OCI-M1 (cell line): ENCODE results near the gene TDRD10.
"Not testable (repeated sequence)": the region's sequence is repeated elsewhere in the genome, so short reads cannot be mapped to it uniquely, and the experiment has no call there.

Source experiments
- DNase-seq: peaks from one replicate; lab custom pipeline; 2025; lab: John Stamatoyannopoulos, UW

The TDRD10 gene

GRCh38 chr1:154517661-154518060 is 15.6 kb downstream of the TDRD10 start:
- DNase-seq = no peak

- no peak for DNase-seq
Measured at GRCh38 chr1:154519591-154519991, 17.6 kb downstream of the TDRD10 start.

- peak; percentile 20 for DNase-seq
Measured at GRCh38 chr1:154520333-154520732, 18.3 kb downstream of the TDRD10 start.

GRCh38 chr1:154521695-154522094 is 19.7 kb downstream of the TDRD10 start:
- no peak for DNase-seq

DNA sequence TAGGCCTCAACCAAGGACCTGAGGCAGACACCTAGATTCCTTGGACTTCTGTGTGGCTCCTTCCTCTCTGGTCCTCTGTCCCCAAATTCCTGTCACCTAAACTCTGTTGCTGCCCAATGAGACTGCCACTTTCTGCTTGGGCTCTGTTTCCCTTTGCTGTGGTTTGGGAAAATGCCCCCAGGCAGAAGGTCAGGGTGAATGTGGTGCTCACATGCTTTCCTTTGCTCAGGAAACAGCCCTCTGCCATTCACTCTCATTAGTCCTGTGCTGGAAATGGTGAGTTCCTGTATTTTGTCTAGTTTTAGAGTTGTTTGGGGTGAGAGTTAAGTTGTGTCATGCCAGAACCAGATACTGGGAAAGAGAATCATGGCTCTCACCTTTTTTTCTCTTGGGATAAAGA is 22.9 kb downstream of the TDRD10 start:
- DNase-seq = no peak

- no peak for DNase-seq
Measured at GRCh38 chr1:154527192-154527591, 25.2 kb downstream of the TDRD10 start.

DNA sequence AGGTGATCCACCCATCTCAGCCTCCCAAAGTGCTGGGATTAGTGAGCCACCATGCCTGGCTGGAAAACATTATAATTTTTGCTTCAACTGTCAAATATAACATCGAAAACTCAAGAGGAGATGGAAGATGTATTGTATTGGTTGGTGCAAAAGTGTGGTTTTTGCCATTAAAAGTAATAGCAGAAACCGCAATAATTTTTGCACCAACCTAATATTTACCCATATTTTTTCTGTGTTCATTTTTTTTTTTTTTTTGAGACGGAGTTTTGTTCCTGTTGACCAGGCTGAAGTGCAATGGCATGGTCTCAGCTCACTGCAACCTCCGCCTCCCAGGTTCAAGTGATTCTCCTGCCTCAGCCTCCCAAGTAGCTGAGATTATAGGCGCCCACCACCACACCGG is 27.3 kb downstream of the TDRD10 start:
- DNase-seq = no peak

GRCh38 chr1:154531950-154532349 is 29.9 kb downstream of the TDRD10 start:
- DNase-seq = not testable (repeated sequence)

DNA sequence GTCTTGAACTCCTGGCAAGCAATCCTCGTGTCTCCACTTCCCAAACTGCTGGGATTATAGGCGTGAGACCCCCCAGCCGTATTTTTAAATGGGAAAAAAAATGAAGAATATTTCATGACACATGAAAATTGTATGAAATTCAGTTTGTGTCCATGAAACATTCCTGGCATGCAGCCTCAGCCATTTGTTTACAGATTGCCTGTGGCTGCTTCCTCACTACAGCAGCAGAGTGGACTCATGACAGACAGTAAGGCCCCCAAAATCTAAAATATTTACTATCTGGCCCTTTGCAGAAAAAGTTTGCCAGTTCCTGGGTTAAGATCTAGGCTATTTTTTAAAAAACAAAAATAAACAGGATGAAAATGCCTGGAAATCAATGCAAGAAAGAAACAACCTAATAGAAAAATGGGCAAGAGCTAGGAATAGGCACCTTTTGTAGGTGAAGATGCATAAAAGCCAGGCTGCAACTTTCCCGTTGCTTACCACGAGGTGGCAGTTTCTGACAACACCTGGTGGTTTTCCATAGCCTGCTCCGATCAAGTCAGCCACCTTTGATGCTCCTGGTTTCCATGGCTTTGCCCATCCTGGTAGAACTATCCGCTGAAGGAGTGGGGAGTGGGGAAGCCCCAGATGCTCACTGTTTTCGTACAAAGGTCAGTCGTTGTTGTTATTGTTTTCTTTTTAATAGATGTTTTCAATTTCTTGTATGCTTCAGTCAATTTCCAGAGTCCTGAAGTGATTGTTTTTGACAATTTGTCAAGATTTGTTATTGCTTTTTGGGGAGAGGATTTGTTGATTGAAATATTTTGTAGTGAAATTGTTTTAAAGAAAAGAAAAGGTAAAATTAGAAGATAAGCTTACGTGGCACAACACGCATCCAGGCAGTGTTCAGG is 32.2 kb downstream of the TDRD10 start:
- peak; percentile 33 for DNase-seq

DNA sequence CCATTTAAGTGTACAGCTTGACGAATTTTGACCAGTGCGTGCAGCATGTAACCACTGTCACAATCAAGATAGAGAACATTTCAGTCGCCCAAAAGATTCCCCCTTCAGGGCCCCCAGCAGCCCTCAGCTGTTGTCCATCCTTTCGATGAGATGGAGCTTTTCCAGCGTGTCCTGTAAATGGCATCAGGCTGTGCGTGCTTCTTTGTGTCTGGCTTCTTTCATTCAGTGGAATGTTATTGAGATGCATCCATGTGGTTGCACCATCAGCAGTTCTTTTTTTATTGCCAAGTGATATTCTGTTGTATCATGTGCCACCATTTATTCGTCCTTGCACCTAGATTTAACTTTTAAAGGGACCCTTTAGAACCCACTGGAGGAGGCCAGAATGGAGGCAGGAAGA is 34.6 kb downstream of the TDRD10 start:
- DNase-seq = no peak

DNA sequence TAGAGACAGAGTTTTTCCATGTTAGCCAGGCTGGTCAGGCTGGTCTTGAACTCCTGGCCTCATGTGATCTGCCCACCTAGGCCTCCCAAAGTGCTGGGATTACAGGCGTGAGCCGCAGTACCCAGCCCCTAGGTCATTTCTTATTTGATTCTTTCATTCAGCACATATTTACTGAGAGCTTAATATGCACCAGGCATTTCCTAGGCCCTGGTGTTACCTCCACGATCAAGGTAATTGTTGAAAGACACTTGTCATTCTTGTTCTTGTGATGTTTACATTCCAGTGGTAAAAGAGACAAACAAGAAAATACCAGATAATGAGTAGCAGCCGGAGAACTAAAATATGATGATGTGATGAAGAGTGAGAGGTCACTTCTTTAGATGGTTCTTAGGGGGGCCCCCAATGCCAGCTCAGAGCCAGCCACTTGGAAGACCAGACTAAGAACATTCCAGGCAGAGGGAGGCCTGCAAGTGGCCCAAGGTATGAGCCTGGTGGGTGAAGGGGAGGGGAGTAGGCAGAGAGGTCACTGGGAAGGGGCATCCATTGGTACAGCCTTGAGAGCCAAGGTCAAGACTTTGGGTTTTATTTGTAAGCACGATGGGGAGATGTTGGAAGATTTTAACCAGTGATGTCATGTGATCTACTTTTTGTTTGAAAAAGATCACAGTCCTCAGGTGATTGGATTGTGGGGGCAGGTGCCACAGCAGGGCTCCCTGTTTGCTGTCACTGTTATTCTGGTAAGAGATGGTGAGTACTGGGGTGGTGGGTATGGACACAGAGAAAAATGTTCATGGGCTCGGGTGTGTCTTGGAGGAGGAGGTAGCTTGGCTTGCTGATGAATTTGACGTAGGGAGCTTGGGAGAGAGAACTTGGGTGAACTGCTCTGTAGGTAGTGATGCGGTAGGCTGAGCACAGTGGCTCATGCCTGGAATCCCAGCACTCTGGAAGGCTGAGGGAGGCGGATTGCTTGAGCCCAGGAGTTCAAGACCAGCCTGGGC is 37.8 kb downstream of the TDRD10 start:
- DNase-seq = no peak

- DNase-seq = no peak
Measured at GRCh38 chr1:154541231-154541630, 39.2 kb downstream of the TDRD10 start.

- DNase-seq = peak; percentile 86
Measured at GRCh38 chr1:154546264-154547063, 44.4 kb downstream of the TDRD10 start.

- no peak for DNase-seq
Measured at GRCh38 chr1:154547105-154547732, 45.2 kb downstream of the TDRD10 start.

DNA sequence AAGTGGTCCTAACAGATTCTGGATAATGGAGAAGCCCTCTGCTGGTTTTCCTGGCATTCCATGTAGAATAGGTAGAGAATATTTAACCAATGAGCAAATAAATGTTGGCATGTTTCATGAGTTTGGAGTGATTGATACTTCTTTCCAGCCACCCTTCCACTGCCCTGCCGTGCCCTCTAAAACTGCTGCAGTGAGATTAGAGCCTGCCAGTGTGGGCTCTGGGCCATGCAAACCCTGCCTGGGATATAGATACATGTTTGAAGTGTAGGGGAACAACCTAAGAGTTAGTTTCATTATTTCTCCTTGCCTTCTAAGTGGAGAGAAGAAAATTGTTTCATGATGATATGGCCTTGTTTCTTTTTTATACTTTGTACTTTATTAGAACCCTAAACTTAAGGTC is 46.0 kb downstream of the TDRD10 start:
- DNase-seq = no peak

- DNase-seq = no peak
Measured at GRCh38 chr1:154549202-154549770, 47.3 kb downstream of the TDRD10 start.

GRCh38 chr1:154550070-154550469 is 48.1 kb downstream of the TDRD10 start:
- DNase-seq = no peak

- no peak for DNase-seq
Measured at GRCh38 chr1:154550657-154551056, 48.6 kb downstream of the TDRD10 start.

DNA sequence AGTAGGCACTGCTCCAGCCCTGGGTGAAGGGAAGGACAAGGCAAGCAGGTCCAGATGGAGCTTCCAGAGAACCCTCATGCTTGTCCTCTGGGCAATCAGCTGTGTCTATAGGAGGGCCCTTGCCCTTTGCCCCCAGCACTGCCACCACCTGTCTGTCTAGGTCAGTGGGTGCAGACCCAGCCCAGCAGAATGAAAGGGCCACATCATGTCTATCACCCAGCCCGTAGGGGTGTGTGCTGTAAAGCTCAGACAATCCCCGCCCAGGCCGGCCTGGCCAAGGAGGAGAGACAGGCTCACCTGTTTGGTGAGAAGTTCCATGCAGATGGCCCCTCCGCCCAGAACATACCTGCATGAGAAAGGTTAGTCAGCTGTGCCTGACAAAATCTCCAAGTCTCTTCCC is 49.5 kb downstream of the TDRD10 start:
- no peak for DNase-seq

DNA sequence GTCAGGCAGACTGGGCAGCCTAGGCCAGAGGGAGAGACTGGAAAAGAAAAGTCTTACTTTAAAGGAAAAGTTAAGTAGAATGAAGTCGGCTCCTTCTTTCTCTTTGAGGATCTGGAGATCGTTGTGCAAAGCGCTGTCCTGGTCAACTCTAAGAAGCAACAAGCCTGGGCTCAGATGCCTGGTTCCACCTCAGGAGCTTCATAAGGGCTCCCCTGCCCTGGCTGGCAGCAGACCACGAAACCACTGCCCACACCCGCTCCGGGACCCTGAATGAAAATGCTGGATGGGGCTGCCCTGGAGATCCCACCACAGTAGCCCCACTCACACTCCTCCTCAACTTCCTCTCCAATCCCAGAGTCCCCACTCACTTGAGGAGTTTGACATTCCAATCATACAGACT is 50.0 kb downstream of the TDRD10 start:
- no peak for DNase-seq
